Spleen (tissue), 11 donors: ENCODE measurements around the gene CNTN5. TPM values are rescaled to one million over a fixed set of nuclear protein-coding genes. Genes with fewer than 3 reads are reported as not detected.

Source experiments
- DNase-seq: peaks from one replicate; pipeline ENCODE4 v3.0.0-alpha.2; 2020
- H3K27ac ChIP-seq, 8 donors: fragments of 200-600 bp; sonication (generic) in 7 of 8; 1 replicate in 4 of 8; 2 replicates in 4 of 8; pipeline versions ENCODE4 v1.5.0 to v1.8.0; 2016 to 2021; ENCODE audit warnings: inconsistent platforms in 4 of 8, mild to moderate bottlenecking in 4 of 8, moderate library complexity in 1 of 8
- H3K27me3 ChIP-seq, 7 donors: fragments of 200-600 bp; sonication (generic) in 6 of 7; replicated peaks in 1 of 7; 1 replicate in 4 of 7; 2 replicates in 3 of 7; pipeline versions ENCODE4 v1.5.0 to v1.8.0; 2016 to 2021; ENCODE audit warnings: inconsistent platforms in 3 of 7, mild to moderate bottlenecking in 1 of 7
- H3K36me3 ChIP-seq, 6 donors: fragments of 200-600 bp; sonication (generic) in 5 of 6; 1 replicate in 4 of 6; 2 replicates in 2 of 6; pipeline versions ENCODE4 v1.5.0 to v1.8.0; 2016 to 2021; ENCODE audit warnings: inconsistent platforms in 2 of 6
- H3K4me1 ChIP-seq, 6 donors: fragments of 200-600 bp; sonication (generic) in 5 of 6; 1 replicate in 3 of 6; 2 replicates in 3 of 6; pipeline versions ENCODE4 v1.5.0 to v1.8.0; 2016 to 2021; ENCODE audit warnings: inconsistent platforms in 3 of 6
- H3K4me3 ChIP-seq, 8 donors: fragments of 200-600 bp; sonication (generic) in 7 of 8; 1 replicate in 4 of 8; 2 replicates in 4 of 8; pipeline versions ENCODE4 v1.5.0 to v1.8.0; 2016 to 2021; ENCODE audit warnings: inconsistent platforms in 4 of 8, mild to moderate bottlenecking in 4 of 8, moderate library complexity in 2 of 8
- H3K9me3 ChIP-seq, 8 donors: fragments of 200-600 bp; sonication (generic) in 7 of 8; 1 replicate in 4 of 8; 2 replicates in 4 of 8; pipeline versions ENCODE4 v1.5.0 to v1.8.0; 2016 to 2021; ENCODE audit warnings: inconsistent platforms in 4 of 8
- CTCF ChIP-seq, 11 experiments: fragments of 200-600 bp in 7 of 11; fragments of 450-650 bp in 4 of 11; sonication (generic) in 4 of 11; IDR thresholded peaks in 8 of 11; conservative IDR thresholded peaks in 3 of 11; 1 replicate in 7 of 11; 2 replicates in 4 of 11; pipeline versions ENCODE4 v1.4.0 to v1.8.0; 2016 to 2021; ENCODE audit warnings: antibody characterized with exemption in 11 of 11, inconsistent platforms in 4 of 11, mild to moderate bottlenecking in 1 of 11
- POLR2A ChIP-seq, 3 donors: fragments of 450-650 bp; IDR thresholded peaks; one replicate each; pipeline ENCODE4 v1.5.1; 2017; ENCODE audit warnings: antibody characterized with exemption in 3 of 3, mild to moderate bottlenecking in 1 of 3
- POLR2AphosphoS5 ChIP-seq, 3 donors: sonication (generic); formaldehyde crosslinking; IDR thresholded peaks; one replicate each; pipeline ENCODE4 v1.5.1; 2017; ENCODE audit warnings: antibody characterized with exemption in 3 of 3
- WGBS, 5 donors: extraction: QIAGEN DNeasy Blood & Tissue Kit in 3 of 5; methylation state at CpG; one replicate each; pipeline versions ENCODE4 v1.1.5 to v1.1.7; 2013 to 2018; 5-methylcytosine and 5-hydroxymethylcytosine counted together
- intact Hi-C: fragments of 100-400 bp; cut with DNase I; formaldehyde crosslinking; loops from one replicate; pipeline ENCODE4 v1.15.0; 2023; ENCODE audit warnings: low total_unique reads
- polyA plus RNA-seq, 3 donors: library from polyadenylated mRNA; stranded (reverse); fragments of 200-250 nt; gene quantifications; one replicate each; pipeline ENCODE4 v1.2.1, GENCODE V29; 2013
- total RNA-seq, 7 donors: library from RNA; depleted of rRNA in 3 of 7; stranded (reverse); fragments of >200 nt in 3 of 7; fragmentation: NEBNext Ultra II Directional in 4 of 7; extraction: Animal tissue kit (Norgen Biotek cat#: 25700) in 4 of 7; gene quantifications; one replicate each; pipeline versions ENCODE4 v1.1.0 to v1.2.1, GENCODE V29; 2016 to 2021
- donor health status: healthy with polysubstance abuse.
- donor health status: DM: no; HTN: no; CAD: no; lungs with moderate emphysema.
- donor health status: DM: no; HTN: no; CAD: no.
- donor health status: Bipolar disorder and iron deficiency.
- donor health status: healthy.
- donor health status: DM: no; HTN: no; CAD: no.
- donor health status: DM: yes; HTN: yes; CAD: no.

The CNTN5 gene
- total and polyA plus RNA-seq, 10 donors: 0.02 TPM; not detected in 8

GRCh38 chr11:99640671-99641070 is 619.9 kb downstream of the CNTN5 start:
- H3K27ac ChIP-seq: no peak overlapping the region
- H3K4me1 ChIP-seq: no peaks in the 10 kb centered on the region
- no peaks in the 10 kb centered on the region for H3K27me3 ChIP-seq
- intact Hi-C loops: no loop called here
- DNase-seq: no peak
- no peak overlapping the region for H3K4me3 ChIP-seq
- no peaks in the 10 kb centered on the region for H3K36me3 ChIP-seq
- TF ChIP-seq POLR2AphosphoS5 (IDR thresholded peaks at IDR 0.05): no peak
- TF ChIP-seq CTCF (IDR thresholded peaks at IDR 0.05 in 8 of 11, conservative IDR thresholded peaks at IDR 0.05 in 3 of 11): no peak
- no peak for TF ChIP-seq POLR2A (IDR thresholded peaks at IDR 0.05)
- H3K9me3 ChIP-seq: peaks cover 0 to 5% (median 0%) of the 10 kb centered on the region in 8 donors

DNA sequence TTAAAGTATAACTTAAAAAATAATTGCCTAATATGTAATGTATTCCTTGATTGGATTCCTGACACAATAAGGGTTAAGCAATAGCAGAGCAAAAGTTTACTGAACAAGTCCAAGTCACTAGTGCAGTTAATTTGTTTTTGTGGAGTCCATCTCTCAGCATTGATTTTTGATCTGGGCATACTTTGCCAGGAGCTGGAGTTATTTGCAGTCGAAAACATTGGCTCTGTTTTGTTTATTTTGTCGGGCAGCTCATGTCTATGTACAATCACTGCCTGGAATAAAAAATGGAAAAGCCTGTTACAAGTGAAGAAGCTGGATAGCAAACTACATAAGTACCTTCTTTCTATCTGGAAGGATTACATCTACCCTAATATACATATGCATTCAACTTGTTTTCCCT is 625.2 kb downstream of the CNTN5 start:
- WGBS, 5 donors: 86 to 93% (median 91%) methylated on average over 2 of the region's 2 CpGs
- Histone ChIP-seq H3K9me3 (no peaks in the 10 kb centered on the region), H3K27ac (no peak overlapping the region), H3K36me3 (no peaks in the 10 kb centered on the region), H3K27me3 (no peaks in the 10 kb centered on the region), H3K4me3 (no peak overlapping the region), H3K4me1 (no peaks in the 10 kb centered on the region)
- no peak for TF ChIP-seq CTCF (IDR thresholded peaks at IDR 0.05 in 8 of 11, conservative IDR thresholded peaks at IDR 0.05 in 3 of 11)
- no peak for TF ChIP-seq POLR2AphosphoS5 (IDR thresholded peaks at IDR 0.05)
- TF ChIP-seq POLR2A (IDR thresholded peaks at IDR 0.05): no peak
- intact Hi-C loops: no loop called here
- DNase-seq: no peak

DNA sequence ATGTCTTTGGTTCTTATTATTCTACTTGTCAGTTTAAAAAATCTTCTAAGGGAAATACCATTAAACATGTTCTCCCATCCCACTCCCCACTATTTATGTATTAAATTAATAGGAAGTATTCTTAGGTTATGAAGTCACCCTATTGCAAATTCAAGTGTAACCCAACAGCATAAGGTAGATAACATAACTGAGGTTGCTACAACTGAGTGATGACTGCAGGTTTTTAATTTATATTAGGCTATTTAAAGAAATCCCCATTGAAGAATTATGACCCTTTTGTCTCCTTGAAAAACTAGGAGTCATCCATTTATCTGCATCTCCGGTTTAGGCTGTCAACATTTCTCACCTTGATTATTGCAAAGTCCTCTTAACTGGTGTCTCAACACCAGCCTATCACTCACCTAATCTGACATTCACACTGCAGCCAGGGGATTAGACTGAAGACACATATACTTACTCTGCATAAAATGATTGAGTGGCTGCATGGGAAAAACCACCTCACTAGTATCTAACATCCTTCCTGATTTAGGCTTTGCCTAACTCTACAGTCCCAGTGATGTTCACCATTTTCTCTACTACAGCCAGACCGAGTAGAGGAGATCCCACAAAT is 649.4 kb downstream of the CNTN5 start:
- WGBS, 5 donors: 44 to 66% (median 46%) methylated on average over 2 of the region's 2 CpGs
- no peak overlapping the region for H3K4me3 ChIP-seq
- no peak for DNase-seq
- no peaks in the 10 kb centered on the region for H3K36me3 ChIP-seq
- no peak overlapping the region for H3K27ac ChIP-seq
- no peak for TF ChIP-seq POLR2AphosphoS5 (IDR thresholded peaks at IDR 0.05)
- no peaks in the 10 kb centered on the region for H3K4me1 ChIP-seq
- intact Hi-C loops: no loop called here
- H3K27me3 ChIP-seq: no peaks in the 10 kb centered on the region
- peaks cover 0 to 16% (median 0%) of the 10 kb centered on the region in 8 donors for H3K9me3 ChIP-seq

DNA sequence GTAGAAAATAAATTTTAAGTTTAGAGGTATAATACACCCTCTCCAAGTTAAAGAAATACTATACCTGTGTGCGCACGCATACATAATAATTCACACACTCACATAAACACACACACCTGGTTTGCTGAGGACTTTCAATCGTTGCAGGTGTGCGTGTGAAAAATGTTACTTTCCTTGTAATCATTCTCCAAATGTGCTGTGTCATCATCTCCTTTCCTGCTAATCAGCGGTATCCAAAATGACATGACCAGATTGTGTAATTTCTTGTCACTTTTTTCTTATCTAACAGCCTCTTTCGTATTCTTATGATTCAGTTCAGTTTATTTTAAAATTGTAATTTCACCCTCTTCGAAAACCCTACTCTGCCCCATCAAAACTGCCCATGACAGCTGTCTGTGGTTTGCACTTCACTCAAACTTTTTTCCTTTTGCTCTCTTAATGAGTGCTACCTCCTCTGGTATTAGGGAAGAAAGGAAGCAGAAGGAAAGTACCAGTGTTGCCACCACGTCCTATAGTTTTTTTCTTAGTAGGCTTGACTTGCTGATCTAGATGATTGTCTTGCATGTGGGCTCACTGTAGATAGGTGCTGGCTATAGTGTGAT is 651.2 kb downstream of the CNTN5 start:
- intact Hi-C loops: no loop called here
- Histone ChIP-seq H3K27ac (no peak overlapping the region), H3K27me3 (no peaks in the 10 kb centered on the region), H3K4me3 (no peak overlapping the region), H3K9me3 (peaks cover 0 to 10% (median 0%) of the 10 kb centered on the region in 8 donors), H3K4me1 (no peaks in the 10 kb centered on the region), H3K36me3 (no peaks in the 10 kb centered on the region)
- TF ChIP-seq POLR2A (IDR thresholded peaks at IDR 0.05): no peak
- no peak for TF ChIP-seq CTCF (IDR thresholded peaks at IDR 0.05 in 8 of 11, conservative IDR thresholded peaks at IDR 0.05 in 3 of 11)
- no peak for TF ChIP-seq POLR2AphosphoS5 (IDR thresholded peaks at IDR 0.05)
- 73 to 79% (median 77%) methylated on average over 8 of the region's 8 CpGs for WGBS, 5 donors
- DNase-seq: no peak
